Measurements from ENCODE around the gene GATAD2A. TPM values are rescaled to one million over a fixed set of nuclear protein-coding genes. Genes with fewer than 3 reads are reported as not detected.

Gene GATAD2A
- total RNA-seq, 4 donors from 2014 or later: 45.6 to 102 (median 65.7) TPM

DNA sequence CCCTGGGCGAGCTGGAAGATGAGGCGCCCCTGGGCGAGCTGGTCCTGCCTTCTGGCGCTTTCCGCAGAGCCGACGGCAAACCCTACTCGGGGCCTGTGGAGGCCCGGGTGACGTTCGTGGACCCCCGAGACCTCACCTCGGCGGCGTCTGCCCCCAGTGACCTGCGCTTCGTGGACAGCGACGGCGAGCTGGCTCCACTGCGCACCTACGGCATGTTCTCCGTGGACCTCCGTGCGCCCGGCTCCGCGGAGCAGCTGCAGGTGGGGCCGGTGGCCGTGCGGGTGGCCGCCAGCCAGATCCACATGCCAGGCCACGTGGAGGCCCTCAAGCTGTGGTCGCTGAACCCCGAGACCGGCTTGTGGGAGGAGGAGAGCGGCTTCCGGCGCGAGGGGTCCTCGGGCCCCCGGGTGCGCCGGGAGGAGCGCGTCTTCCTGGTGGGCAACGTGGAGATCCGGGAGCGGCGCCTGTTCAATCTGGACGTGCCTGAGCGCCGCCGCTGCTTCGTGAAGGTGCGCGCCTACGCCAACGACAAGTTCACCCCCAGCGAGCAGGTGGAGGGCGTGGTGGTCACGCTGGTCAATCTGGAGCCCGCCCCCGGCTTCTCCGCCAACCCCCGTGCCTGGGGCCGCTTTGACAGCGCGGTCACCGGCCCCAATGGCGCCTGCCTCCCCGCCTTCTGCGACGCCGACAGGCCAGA, 138.9 kb downstream of the GATAD2A start:
- H3K36me3 ChIP-seq: no peaks in the 10 kb centered on the region
- no peaks in the 10 kb centered on the region for H3K9me3 ChIP-seq
- peaks cover 10 to 17% (median 15%) of the 10 kb centered on the region in 4 donors for H3K4me1 ChIP-seq
- DNase-seq: no peak
- intact Hi-C loops (cut with DNase I; ENCODE audit: low total_unique reads): no loop called here
- WGBS, 2 donors (ENCODE audit: low coverage in 1 of 2): 92% methylated on average over 56 of the region's 75 CpGs; no CpG with 5 or more reads in 1 of the 2 donors
- peaks cover 77% of the 10 kb centered on the region for H3K27me3 ChIP-seq
- no peak overlapping the region for H3K27ac ChIP-seq
- TF ChIP-seq POLR2AphosphoS5 (IDR thresholded peaks at IDR 0.05) (no peak), EP300 (IDR thresholded peaks at IDR 0.05; ENCODE audit: low read depth) (no peak), POLR2A (IDR thresholded peaks at IDR 0.05) (no peak)
- TF ChIP-seq, protein P1, sequence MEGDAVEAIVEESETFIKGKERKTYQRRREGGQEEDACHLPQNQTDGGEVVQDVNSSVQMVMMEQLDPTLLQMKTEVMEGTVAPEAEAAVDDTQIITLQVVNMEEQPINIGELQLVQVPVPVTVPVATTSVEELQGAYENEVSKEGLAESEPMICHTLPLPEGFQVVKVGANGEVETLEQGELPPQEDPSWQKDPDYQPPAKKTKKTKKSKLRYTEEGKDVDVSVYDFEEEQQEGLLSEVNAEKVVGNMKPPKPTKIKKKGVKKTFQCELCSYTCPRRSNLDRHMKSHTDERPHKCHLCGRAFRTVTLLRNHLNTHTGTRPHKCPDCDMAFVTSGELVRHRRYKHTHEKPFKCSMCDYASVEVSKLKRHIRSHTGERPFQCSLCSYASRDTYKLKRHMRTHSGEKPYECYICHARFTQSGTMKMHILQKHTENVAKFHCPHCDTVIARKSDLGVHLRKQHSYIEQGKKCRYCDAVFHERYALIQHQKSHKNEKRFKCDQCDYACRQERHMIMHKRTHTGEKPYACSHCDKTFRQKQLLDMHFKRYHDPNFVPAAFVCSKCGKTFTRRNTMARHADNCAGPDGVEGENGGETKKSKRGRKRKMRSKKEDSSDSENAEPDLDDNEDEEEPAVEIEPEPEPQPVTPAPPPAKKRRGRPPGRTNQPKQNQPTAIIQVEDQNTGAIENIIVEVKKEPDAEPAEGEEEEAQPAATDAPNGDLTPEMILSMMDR (IDR thresholded peaks at IDR 0.05): no peak
- in situ Hi-C loops (cut with MboI; ENCODE audit: low pct_ligation_motif_present in 1 of 4, low pct_unique_long_range_greater_than_20kb in 1 of 4, low sequenced_read_pairs in 3 of 4): loop anchor here in 3 of 4 donors (25.0 kb wide), 3 partner anchors 93 to 743 kb away; partner anchors contain the start of genes GMIP (in 1 of the 3) and LPAR2 (in 1 of the 3)
- no peak overlapping the region for H3K4me3 ChIP-seq

DNA sequence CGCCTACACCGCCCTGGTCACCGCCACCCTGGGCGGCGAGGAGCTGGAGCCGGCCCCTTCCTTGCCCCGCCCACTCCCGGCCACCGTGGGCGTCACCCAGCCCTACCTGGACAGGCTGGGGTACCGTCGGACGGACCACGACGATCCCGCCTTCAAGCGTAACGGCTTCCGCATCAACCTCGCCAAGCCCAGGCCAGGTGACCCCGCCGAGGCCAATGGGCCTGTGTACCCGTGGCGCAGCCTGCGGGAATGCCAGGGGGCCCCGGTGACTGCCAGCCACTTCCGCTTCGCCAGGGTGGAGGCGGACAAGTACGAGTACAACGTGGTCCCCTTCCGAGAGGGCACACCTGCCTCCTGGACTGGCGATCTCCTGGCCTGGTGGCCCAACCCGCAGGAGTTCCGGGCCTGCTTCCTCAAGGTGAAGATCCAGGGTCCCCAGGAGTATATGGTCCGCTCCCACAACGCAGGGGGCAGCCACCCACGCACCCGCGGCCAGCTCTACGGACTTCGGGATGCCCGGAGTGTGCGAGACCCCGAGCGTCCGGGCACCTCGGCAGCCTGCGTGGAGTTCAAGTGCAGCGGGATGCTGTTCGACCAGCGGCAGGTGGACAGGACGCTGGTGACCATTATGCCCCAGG, 139.6 kb downstream of the GATAD2A start:
- intact Hi-C loops (cut with DNase I; ENCODE audit: low total_unique reads): no loop called here
- Histone ChIP-seq H3K27me3 (peaks cover 74% of the 10 kb centered on the region), H3K4me1 (peaks cover 10 to 17% (median 15%) of the 10 kb centered on the region in 4 donors), H3K36me3 (no peaks in the 10 kb centered on the region), H3K4me3 (no peak overlapping the region), H3K9me3 (no peaks in the 10 kb centered on the region), H3K27ac (no peak overlapping the region)
- TF ChIP-seq POLR2A (IDR thresholded peaks at IDR 0.05) (no peak), EP300 (IDR thresholded peaks at IDR 0.05; ENCODE audit: low read depth) (no peak), POLR2AphosphoS5 (IDR thresholded peaks at IDR 0.05) (no peak)
- TF ChIP-seq, protein P1 (IDR thresholded peaks at IDR 0.05): no peak
- in situ Hi-C loops (cut with MboI; ENCODE audit: low pct_ligation_motif_present in 1 of 4, low pct_unique_long_range_greater_than_20kb in 1 of 4, low sequenced_read_pairs in 3 of 4): loop anchor here in 3 of 4 donors (25.0 kb wide), 3 partner anchors 92 to 742 kb away; partner anchors contain the start of genes GMIP (in 1 of the 3) and LPAR2 (in 1 of the 3)
- WGBS, 2 donors (ENCODE audit: low coverage in 1 of 2): 89% methylated on average over 44 of the region's 53 CpGs; no CpG with 5 or more reads in 1 of the 2 donors
- DNase-seq: no peak

DNA sequence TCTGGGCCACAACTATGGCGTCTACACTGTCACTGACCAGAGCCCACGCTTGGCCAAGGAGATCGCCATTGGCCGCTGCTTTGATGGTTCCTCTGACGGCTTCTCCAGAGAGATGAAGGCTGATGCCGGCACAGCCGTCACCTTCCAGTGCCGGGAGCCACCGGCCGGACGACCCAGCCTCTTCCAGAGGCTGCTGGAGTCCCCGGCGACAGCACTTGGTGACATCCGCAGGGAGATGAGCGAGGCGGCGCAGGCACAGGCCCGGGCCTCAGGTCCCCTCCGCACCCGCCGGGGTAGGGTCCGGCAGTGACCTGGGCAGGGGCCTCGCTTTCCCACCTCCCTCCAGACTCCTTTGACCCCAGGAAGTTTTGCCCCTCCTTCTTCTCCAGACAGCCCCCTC, 140.2 kb downstream of the GATAD2A start:
- H3K4me3 ChIP-seq: no peak overlapping the region
- TF ChIP-seq POLR2AphosphoS5 (IDR thresholded peaks at IDR 0.05): no peak
- TF ChIP-seq EP300 (IDR thresholded peaks at IDR 0.05; ENCODE audit: low read depth): no peak
- no peak for TF ChIP-seq POLR2A (IDR thresholded peaks at IDR 0.05)
- TF ChIP-seq, protein P1 (IDR thresholded peaks at IDR 0.05): no peak
- intact Hi-C loops (cut with DNase I; ENCODE audit: low total_unique reads): no loop called here
- H3K4me1 ChIP-seq: peaks cover 3 to 11% (median 8%) of the 10 kb centered on the region in 4 donors
- DNase-seq: no peak
- H3K27ac ChIP-seq: no peak overlapping the region
- H3K27me3 ChIP-seq: peaks cover 67% of the 10 kb centered on the region
- WGBS, 2 donors (ENCODE audit: low coverage in 1 of 2): 73 to 91% methylated on average over 3 to 22 of the region's 23 CpGs
- no peaks in the 10 kb centered on the region for H3K9me3 ChIP-seq
- in situ Hi-C loops (cut with MboI; ENCODE audit: low pct_ligation_motif_present in 1 of 4, low pct_unique_long_range_greater_than_20kb in 1 of 4, low sequenced_read_pairs in 3 of 4): loop anchor here in 3 of 4 donors (25.0 kb wide), 3 partner anchors 92 to 742 kb away; partner anchors contain the start of genes GMIP (in 1 of the 3) and LPAR2 (in 1 of the 3)
- no peaks in the 10 kb centered on the region for H3K36me3 ChIP-seq

DNA sequence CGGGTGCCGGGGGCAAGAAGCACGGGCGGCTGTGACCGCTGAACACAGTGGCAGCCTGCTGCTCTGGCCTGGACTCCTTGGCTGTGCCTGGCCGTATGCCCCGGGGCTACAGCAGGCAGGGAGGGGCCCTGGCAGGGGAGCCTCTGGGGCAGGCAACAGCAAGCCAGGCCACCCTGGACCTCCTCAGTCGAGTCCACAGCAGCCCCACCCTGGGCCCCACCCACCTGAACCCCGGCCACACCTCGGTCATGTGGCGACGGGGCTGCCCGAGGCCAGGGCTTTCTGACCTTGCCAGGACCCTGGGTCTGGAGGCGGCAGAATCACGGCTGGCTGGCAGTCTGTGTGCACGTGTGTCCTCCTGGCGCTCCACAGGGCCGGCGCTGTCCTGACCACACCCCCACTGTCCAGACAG, 141.3 kb downstream of the GATAD2A start:
- TF ChIP-seq POLR2A (IDR thresholded peaks at IDR 0.05) (no peak), POLR2AphosphoS5 (IDR thresholded peaks at IDR 0.05) (no peak), EP300 (IDR thresholded peaks at IDR 0.05; ENCODE audit: low read depth) (no peak)
- TF ChIP-seq, protein P1 (IDR thresholded peaks at IDR 0.05): no peak
- Histone ChIP-seq H3K4me1 (peaks cover 0 to under 1% (median 0%) of the 10 kb centered on the region in 4 donors), H3K4me3 (no peak overlapping the region), H3K9me3 (no peaks in the 10 kb centered on the region), H3K27ac (no peak overlapping the region), H3K27me3 (peaks cover 57% of the 10 kb centered on the region), H3K36me3 (no peaks in the 10 kb centered on the region)
- intact Hi-C loops (cut with DNase I; ENCODE audit: low total_unique reads) (no loop called here), in situ Hi-C loops (cut with MboI; ENCODE audit: low pct_ligation_motif_present in 1 of 4, low pct_unique_long_range_greater_than_20kb in 1 of 4, low sequenced_read_pairs in 3 of 4) (loop anchor here in 3 of 4 donors (25.0 kb wide), 3 partner anchors 91 to 741 kb away; partner anchors contain the start of genes GMIP (in 1 of the 3) and LPAR2 (in 1 of the 3))
- WGBS, 2 donors (ENCODE audit: low coverage in 1 of 2): 39% methylated on average over 16 of the region's 19 CpGs; no CpG with 5 or more reads in 1 of the 2 donors
- no peak for DNase-seq

Data from transverse colon (tissue), 4 donors.